HG03064 (cell line): Measurements from ENCODE around the gene FBXO30.

Experiments used
- ATAC-seq: cut with Tn5 transposase; IDR thresholded peaks from one replicate; pipeline ENCODE4 v1.9.1; 2021; ENCODE audit warnings: low read depth; ENCODE audit not compliant: unreplicated experiment

FBXO30 gene

DNA sequence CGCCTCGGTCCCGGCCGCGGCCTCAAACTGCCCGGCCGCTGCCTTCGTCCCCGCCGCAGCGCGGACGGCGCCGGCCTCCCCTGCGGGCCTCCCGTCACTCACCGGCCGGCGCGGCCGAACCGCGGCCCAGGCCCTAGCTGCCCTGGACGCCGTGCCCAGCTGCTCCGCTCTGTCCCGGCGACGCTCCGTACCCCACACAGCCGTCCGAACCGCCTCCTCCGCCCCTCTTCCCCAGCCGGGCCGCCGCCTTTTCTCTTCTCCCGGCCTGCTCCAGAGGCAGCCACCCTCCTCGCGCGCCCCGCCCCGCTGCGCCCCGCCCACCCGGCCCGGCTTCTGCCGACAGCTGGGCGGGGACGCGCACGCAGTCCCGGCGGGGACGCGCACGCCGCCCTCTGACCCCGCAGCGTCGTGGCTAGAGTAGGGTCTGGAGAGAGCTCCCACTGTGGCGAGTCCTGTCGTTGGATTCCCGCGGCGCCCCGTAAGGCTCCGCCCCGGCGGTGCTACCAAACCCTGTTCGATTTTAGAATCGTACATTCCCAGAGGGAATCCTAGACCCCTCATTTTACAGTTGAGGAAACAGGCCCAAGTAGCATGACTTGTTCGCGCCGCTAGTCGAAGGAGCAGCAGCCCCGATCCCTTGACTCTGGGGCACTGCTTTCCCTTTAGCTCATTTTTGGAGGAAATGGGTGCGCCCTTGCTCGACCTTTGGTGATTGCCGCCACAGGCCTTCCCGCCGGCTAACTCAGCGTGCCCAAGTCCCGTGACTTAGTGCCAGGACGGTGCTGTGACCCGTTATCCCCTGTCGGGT, at the start of gene FBXO30:
FBXO30 (minus strand) TSS at position 295 of the 808 bp plus-strand sequence. CDS start 8,390 bp downstream, outside the sequence.
- peak; percentile 74 for ATAC-seq

DNA sequence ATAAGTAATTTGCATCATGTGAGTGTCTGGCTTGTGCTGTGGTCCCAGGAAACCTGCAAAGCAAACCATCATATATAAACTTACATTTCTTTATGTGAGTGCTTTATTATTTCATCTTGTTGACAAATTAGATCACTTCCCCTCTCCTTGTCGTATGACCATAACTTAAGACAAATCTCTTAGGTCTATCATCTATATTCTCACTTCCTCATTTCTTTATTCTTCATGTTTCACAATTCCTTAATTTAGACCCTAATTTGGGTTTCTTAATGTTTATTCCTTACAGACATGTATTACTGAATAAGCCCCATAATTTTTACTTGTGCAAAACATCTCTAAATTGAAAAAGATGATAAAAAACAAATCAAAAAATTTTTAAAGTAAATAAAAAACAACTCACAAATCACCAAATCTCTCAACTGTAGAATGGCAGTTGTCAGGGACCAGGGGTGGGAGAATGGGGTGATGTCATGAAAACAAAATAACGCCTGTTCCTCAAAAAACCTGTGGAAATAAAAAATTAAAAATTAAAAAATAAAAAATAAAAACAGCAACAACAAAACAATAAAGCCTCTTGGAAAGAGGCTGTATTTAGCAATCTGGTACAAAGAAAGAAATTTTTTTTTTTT, 49.5 kb upstream of the FBXO30 start:
- peak; percentile 40 for ATAC-seq

DNA sequence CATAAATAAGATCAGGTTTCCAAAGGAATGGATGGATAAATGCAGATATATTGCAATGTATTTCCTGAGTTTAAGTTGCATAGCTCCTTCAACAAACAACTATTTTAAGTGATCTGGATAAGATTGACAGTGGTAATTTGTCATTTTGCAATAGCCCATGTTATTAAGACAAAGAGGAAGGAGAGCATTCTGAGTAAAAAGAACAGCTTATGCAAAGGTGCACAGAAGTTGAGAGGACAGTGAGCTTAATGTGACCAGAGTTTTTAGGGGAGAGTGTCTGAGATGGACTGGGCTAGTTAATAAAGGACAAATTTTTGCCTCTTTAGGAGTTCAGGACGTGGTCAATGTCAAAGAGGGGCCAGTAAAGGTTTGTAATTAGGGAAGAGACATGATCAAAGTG, 48.8 kb upstream of the FBXO30 start:
- ATAC-seq, result no peak

- ATAC-seq, result no peak
Measured at GRCh38 chr6:145860562-145860961, 46.0 kb upstream of the FBXO30 start.

GRCh38 chr6:145850671-145851070, 36.1 kb upstream of the FBXO30 start:
- no peak for ATAC-seq

DNA sequence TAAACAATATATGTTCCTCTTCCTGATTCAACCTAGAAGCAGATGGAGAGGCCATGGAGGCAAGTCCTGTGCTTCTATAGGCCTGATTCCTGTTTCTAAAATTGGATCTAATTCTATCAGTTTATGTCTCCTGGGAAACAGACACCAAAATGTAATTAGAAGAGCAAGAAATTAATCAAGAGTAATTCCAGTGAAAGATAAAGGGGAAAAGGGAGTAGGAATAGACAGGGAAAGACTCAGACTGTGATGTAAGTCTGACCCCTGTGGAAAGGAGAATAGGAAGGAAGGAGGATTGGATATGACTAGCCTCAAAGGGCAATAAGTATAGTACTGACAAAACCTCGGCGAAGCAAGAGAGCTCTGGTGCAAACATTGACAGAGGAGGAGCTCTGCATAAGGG, 33.9 kb upstream of the FBXO30 start:
- ATAC-seq, result no peak

DNA sequence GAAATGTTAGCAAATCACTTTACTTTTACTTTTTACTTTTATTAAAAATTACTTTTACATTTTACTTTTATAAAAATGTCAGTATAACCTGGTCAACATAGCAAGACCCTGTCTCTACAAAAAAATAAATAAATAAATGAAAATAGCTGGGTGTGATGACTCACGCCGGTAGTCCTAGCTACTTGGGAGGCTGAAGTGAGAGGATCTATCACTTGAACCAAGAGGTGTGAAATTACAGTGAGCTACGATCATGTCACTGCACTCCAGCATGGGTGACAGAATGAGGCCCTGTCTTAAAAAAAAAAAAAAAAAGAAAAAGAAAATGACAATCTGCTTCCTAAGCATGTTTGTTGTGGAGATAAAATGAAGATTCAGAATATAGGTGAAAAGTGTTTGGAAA, 31.0 kb upstream of the FBXO30 start:
- no peak for ATAC-seq

GRCh38 chr6:145844933-145845540, 30.4 kb upstream of the FBXO30 start:
- ATAC-seq, result no peak

DNA sequence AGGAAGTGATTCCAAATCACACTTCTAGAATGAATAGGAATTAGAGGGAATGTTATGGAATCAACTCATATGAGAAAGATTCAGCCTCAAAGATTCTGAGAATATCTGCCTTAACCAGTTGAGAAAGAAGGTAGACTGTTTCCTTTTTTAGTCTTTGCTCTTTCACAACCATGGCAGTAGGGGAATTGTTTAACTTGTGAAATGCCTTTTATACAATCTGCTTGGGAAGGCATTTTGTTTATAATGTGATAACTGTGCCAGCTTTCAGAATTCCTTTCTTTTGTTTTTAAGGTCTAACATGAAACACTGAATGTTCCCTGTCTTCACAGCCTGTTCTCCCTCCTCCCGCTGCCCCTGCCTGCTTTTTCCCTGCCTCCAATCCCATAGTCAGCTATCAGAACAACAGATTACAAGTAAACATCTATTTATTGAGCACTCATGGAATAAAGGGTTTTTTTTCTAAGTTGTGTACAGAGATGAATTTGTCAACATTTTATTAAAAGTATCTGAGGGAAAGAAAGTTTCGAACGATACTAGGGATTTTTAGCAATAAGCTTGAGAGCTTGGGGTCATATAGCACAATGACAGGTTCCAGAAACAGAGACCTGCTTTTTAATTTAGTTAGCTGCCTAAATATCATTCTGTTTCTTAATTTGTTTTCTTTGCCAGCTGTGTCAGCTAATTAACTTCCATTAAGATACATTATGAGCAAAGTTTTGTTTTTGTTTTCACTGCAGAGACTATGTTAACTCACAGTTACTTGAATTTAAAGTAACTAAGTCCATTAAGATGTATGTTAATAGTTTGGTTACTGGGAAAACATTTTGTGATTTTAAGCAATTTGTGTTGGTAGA, 28.3 kb upstream of the FBXO30 start:
- ATAC-seq, result no peak

GRCh38 chr6:145841668-145842067, 27.1 kb upstream of the FBXO30 start:
- no peak for ATAC-seq

GRCh38 chr6:145839653-145840052, 25.1 kb upstream of the FBXO30 start:
- ATAC-seq, result no peak

- ATAC-seq, result no peak
Measured at GRCh38 chr6:145838305-145838704, 23.7 kb upstream of the FBXO30 start.

- no peak for ATAC-seq
Measured at GRCh38 chr6:145836772-145837171, 22.2 kb upstream of the FBXO30 start.

GRCh38 chr6:145836170-145836569, 21.6 kb upstream of the FBXO30 start:
- no peak for ATAC-seq

DNA sequence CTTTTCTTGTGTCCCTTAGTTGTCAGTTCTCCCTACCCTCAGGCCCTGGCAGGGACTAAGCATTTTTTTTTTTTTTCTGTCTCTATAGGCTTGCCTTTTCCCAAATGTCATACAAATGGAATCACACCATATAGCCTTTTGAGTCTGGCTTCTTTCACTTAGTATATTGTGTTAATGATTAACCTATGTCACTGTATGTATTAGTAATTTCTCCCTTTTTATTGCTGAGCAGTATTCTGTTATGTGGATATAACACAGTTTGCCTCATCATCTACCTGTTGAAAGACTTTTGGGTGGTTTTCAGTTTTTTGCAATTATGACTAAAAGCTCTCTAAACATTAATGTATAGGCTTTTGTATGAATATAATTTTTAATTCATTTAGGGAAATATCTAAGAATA, 16.0 kb upstream of the FBXO30 start:
- ATAC-seq, result no peak

DNA sequence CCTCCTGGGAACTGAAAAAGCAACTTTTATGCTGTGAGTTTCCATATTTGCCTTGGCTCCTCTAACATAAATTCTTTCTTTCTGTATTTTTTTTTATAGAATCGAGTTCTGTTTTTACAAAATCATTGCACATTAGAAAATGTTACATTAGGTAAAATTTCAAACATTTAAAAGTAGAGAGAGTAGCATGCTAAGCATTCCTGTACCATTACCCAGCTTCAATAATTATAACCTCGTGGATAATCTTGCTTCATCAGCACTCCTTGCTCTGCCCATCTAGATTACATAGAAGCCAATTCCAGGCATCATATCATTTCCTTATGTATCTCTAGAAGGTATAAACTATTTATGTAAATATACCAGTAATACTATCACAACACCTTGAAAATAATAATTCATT, 15.4 kb upstream of the FBXO30 start:
- no peak for ATAC-seq

GRCh38 chr6:145829102-145829501, 14.5 kb upstream of the FBXO30 start:
- no peak for ATAC-seq

DNA sequence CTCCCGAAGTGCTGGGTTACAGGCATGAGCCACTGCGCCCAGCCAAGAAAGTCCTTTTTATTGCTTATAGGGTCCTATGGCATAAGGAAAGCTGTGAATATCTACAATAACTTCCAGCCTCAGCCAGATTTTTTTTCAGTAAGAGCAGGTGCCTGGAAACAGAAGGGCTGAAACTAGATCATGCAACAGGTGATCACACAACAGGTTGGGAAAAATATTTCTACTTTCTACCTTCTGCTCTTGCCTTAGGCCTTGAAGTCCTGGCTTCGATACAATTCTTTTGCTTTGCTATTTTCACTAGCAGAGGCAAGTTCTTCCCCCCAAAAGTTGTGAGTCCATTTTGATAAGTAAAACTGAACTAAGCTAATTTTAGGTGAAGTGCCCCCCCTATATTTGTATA, 9.7 kb upstream of the FBXO30 start:
- no peak for ATAC-seq

- ATAC-seq, result no peak
Measured at GRCh38 chr6:145823328-145823944, 8.8 kb upstream of the FBXO30 start.

DNA sequence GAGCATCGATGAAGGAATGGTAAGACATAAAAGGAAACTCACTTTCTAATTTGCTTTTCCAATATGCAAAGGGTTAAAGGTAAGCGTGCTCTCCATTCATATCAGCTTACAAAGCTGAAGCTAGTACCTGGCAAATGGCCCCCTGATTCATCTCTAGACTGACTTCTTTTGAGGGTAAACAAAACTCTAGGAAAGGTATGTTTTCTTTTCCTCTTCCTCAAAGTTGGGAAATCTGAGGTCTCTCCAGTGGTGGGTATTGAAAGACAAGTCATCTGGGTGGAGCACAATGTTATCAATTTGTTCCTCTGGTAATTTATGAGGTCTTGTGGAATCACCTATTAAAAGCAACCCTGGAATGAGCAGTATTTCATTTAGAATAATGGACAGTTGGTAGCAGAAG, 7.9 kb upstream of the FBXO30 start:
- no peak for ATAC-seq
